OCI-LY7 (cell line): Measurements from ENCODE around the gene GP2. TPM values are rescaled to one million over a fixed set of nuclear protein-coding genes. Genes with fewer than 3 reads are reported as not detected.

Experiments used
- BruUV-seq: library from RNA; stranded (reverse); fragments of 400-500 nt; replicated peaks from 2 replicates; lab custom pipeline; 2021; lab: Mats Ljungman, UMichigan
- CTCF ChIA-PET: fragments of 300-600 bp; sonication (Branson Sonifier 250); formaldehyde crosslinking; loops from one replicate; lab custom pipeline; 2022; ENCODE audit warnings: antibody characterized with exemption; ENCODE audit not compliant: unreplicated experiment; lab: Charles Lee
- POLR2A ChIA-PET: fragments of 300-600 bp; sonication (Branson Sonifier 250); formaldehyde crosslinking; loops from one replicate; lab custom pipeline; 2022; ENCODE audit warnings: antibody characterized with exemption; lab: Charles Lee
- DNase-seq: peaks from one replicate; pipeline ENCODE4 v3.0.0-alpha.2; 2015; ENCODE audit warnings: low spot score
- H2AFZ ChIP-seq: fragments of 200-600 bp; sonication (generic), shearing (Covaris generic); 2 replicates; pipeline ENCODE4 v1.6.1; 2014; ENCODE audit warnings: mild to moderate bottlenecking, antibody characterized with exemption, low read length, moderate library complexity
- H3K27ac ChIP-seq: fragments of 200-600 bp; sonication (generic); 2 replicates; pipeline ENCODE4 v1.5.1; 2014; ENCODE audit warnings: mixed run types, low read depth, mild to moderate bottlenecking, moderate library complexity, low read length, inconsistent platforms; ENCODE audit not compliant: poor library complexity, severe bottlenecking
- H3K36me3 ChIP-seq: fragments of 200-600 bp; sonication (generic); 2 replicates; pipeline ENCODE4 v1.6.1; 2014; ENCODE audit warnings: mild to moderate bottlenecking, antibody characterized with exemption, low read length, moderate library complexity, mixed read lengths; ENCODE audit not compliant: insufficient read depth
- H3K4me1 ChIP-seq: fragments of 200-600 bp; sonication (generic); 2 replicates; pipeline ENCODE4 v1.5.1; 2014; ENCODE audit warnings: mild to moderate bottlenecking, low read length; ENCODE audit not compliant: insufficient read depth, poor library complexity, severe bottlenecking
- H3K4me2 ChIP-seq: fragments of 200-600 bp; sonication (generic); 2 replicates; pipeline ENCODE4 v1.6.1; 2014; ENCODE audit warnings: mild to moderate bottlenecking, low read length
- H3K4me3 ChIP-seq: fragments of 200-600 bp; sonication (generic); 2 replicates; pipeline ENCODE4 v1.5.1; 2014; ENCODE audit warnings: mild to moderate bottlenecking, low read depth, low read length; ENCODE audit not compliant: poor library complexity, severe bottlenecking
- H3K79me2 ChIP-seq: fragments of 200-600 bp; sonication (generic); 2 replicates; pipeline ENCODE4 v1.6.1; 2016; ENCODE audit warnings: low read depth, mild to moderate bottlenecking, low read length, moderate library complexity, mixed read lengths; ENCODE audit not compliant: insufficient read depth
- H3K9me2 ChIP-seq: fragments of 200-600 bp; sonication (generic); 2 replicates; pipeline ENCODE4 v1.6.1; 2016; ENCODE audit warnings: mild to moderate bottlenecking, low read length, mixed read lengths; ENCODE audit not compliant: insufficient read depth
- H3K9me3 ChIP-seq: fragments of 200-600 bp; sonication (generic); 2 replicates; pipeline ENCODE4 v1.6.1; 2014; ENCODE audit warnings: mild to moderate bottlenecking, mixed run types, low read length, mixed read lengths
- H4K20me1 ChIP-seq: fragments of 200-600 bp; sonication (generic); 2 replicates; pipeline ENCODE4 v1.6.1; 2014; ENCODE audit warnings: mild to moderate bottlenecking, antibody characterized with exemption, low read length, moderate library complexity, mixed read lengths; ENCODE audit not compliant: insufficient read depth
- CTCF ChIP-seq: fragments of 200-600 bp; sonication (generic); conservative IDR thresholded peaks from 2 replicates; pipeline ENCODE4 v1.5.1; 2014; ENCODE audit warnings: mild to moderate bottlenecking, antibody characterized with exemption, low read length, moderate library complexity, mixed read lengths
- EZH2phosphoT487 ChIP-seq: fragments of 200-600 bp; sonication (generic); IDR thresholded peaks from 2 replicates; pipeline ENCODE4 v1.6.1; 2018; ENCODE audit warnings: low read depth, borderline replicate concordance, mild to moderate bottlenecking, mixed run types, antibody characterized with exemption, low read length, moderate library complexity, mixed read lengths
- intact Hi-C: fragments of 100-400 bp; cut with micrococcal nuclease; formaldehyde crosslinking; loops from one replicate; pipeline ENCODE4 v1.10.0; 2022; ENCODE audit not compliant: unreplicated experiment
- total RNA-seq, 2 experiments: library from RNA; depleted of rRNA in 1 of 2; stranded (reverse); fragments of >200 nt in 1 of 2; shearing (Covaris generic) in 1 of 2; gene quantifications; 2 replicates each; pipeline ENCODE4 v1.2.3, GENCODE V29; 2014 to 2022

The GP2 gene
- total RNA-seq, 2 experiments from 2014 or later, result not detected

DNA sequence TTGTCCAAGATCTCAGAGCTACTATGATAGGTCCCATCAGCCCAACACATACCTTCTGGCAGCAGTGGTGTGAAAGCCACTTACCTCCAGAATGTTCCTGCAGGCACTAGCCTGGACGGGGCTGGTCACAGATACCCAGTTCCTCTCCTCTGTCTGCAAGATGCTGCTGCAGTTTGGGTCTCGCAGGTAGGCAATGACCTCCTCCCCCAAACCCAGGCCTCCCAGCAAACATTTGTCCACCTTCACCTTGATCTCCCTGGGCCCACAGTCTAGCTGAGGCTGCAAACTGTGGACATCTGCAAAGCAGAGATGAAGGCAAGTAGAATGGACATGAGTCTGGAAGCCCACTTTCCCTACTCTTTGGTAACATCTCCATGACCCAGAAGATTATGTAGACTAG, 7.1 kb downstream of the GP2 start:
- DNase-seq, result no peak
- no peaks in the 10 kb centered on the region for H3K36me3 ChIP-seq
- intact Hi-C loops, result no loop called here
- BruUV-seq, result no TSS peak
- H4K20me1 ChIP-seq, result no peaks in the 10 kb centered on the region
- H3K4me1 ChIP-seq, result no peaks in the 10 kb centered on the region
- no peaks in the 10 kb centered on the region for H3K9me3 ChIP-seq
- no peak overlapping the region for H2AFZ ChIP-seq
- ChIA-PET POLR2A (no interaction called here), CTCF (no interaction called here)
- no peak overlapping the region for H3K4me2 ChIP-seq
- H3K4me3 ChIP-seq, result no peak overlapping the region
- TF ChIP-seq EZH2phosphoT487 (no peak), CTCF (no peak)
- no peaks in the 10 kb centered on the region for H3K79me2 ChIP-seq
- no peaks in the 10 kb centered on the region for H3K9me2 ChIP-seq
- no peak overlapping the region for H3K27ac ChIP-seq

- H3K4me3 ChIP-seq, result no peak overlapping the region
- H3K9me3 ChIP-seq, result no peaks in the 10 kb centered on the region
- H4K20me1 ChIP-seq, result no peaks in the 10 kb centered on the region
- H3K36me3 ChIP-seq, result no peaks in the 10 kb centered on the region
- H3K4me2 ChIP-seq, result no peak overlapping the region
- H2AFZ ChIP-seq, result no peak overlapping the region
- H3K9me2 ChIP-seq, result no peaks in the 10 kb centered on the region
- DNase-seq, result no peak
- ChIA-PET POLR2A (no interaction called here), CTCF (no interaction called here)
- H3K4me1 ChIP-seq, result no peaks in the 10 kb centered on the region
- no peak for TF ChIP-seq CTCF
- no peak for TF ChIP-seq EZH2phosphoT487
- intact Hi-C loops, result no loop called here
- no peak overlapping the region for H3K27ac ChIP-seq
- no TSS peak for BruUV-seq
- H3K79me2 ChIP-seq, result no peaks in the 10 kb centered on the region
Observed at GRCh38 chr16:20319406-20319805, 7.9 kb downstream of the GP2 start.

DNA sequence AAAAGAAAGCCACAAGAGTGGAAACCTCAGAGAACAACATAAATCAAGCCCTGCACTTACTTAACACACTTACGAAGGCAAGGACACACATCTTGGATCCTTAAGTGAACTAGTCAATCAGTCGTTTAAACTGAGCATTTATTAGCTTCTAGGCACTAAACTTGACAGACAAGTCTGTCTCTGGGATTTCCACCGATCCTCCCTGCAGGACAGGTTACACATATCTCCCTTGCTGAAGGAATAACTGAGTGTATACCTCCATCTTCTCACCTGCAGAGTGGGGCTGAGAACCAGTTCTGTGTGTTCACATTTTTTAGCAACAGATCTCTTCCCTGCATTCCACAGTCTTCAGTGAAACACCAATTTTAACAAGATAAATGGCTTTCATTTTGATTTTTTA, 8.9 kb downstream of the GP2 start:
- H4K20me1 ChIP-seq, result no peaks in the 10 kb centered on the region
- no TSS peak for BruUV-seq
- H3K9me3 ChIP-seq, result no peaks in the 10 kb centered on the region
- H3K4me3 ChIP-seq, result no peak overlapping the region
- H3K36me3 ChIP-seq, result no peaks in the 10 kb centered on the region
- no peak overlapping the region for H3K4me2 ChIP-seq
- CTCF ChIA-PET, result no interaction called here
- no peaks in the 10 kb centered on the region for H3K4me1 ChIP-seq
- H3K27ac ChIP-seq, result no peak overlapping the region
- no peak overlapping the region for H2AFZ ChIP-seq
- H3K79me2 ChIP-seq, result no peaks in the 10 kb centered on the region
- POLR2A ChIA-PET, result no interaction called here
- H3K9me2 ChIP-seq, result no peaks in the 10 kb centered on the region
- no peak for DNase-seq
- intact Hi-C loops, result no loop called here
- TF ChIP-seq CTCF, result no peak
- no peak for TF ChIP-seq EZH2phosphoT487
